Measurements from ENCODE around the gene SIVA1.

Gene SIVA1

GRCh38 chr14:104788161-104788818 is 35.3 kb downstream of the SIVA1 start:
- no peak for DNase-seq (ENCODE audit: low read depth)
- no peak for TF ChIP-seq CTCF (IDR thresholded peaks at IDR 0.05; ENCODE audit: insufficient read depth, low read depth, low read length, missing control alignments)
- H3K4me3 ChIP-seq (ENCODE audit: low read length) = no peak overlapping the region

GRCh38 chr14:104788873-104789663 is 36.1 kb downstream of the SIVA1 start:
- no peak overlapping the region for H3K4me3 ChIP-seq (ENCODE audit: low read length)
- no peak for DNase-seq (ENCODE audit: low read depth)
- no peak for TF ChIP-seq CTCF (IDR thresholded peaks at IDR 0.05; ENCODE audit: insufficient read depth, low read depth, low read length, missing control alignments)

GRCh38 chr14:104789752-104790743 is 37.1 kb downstream of the SIVA1 start:
- DNase-seq (ENCODE audit: low read depth) = no peak
- no peak overlapping the region for H3K4me3 ChIP-seq (ENCODE audit: low read length)
- TF ChIP-seq CTCF (IDR thresholded peaks at IDR 0.05; ENCODE audit: insufficient read depth, low read depth, low read length, missing control alignments) = no peak

- no peak overlapping the region for H3K4me3 ChIP-seq (ENCODE audit: low read length)
- DNase-seq (ENCODE audit: low read depth) = no peak
- no peak for TF ChIP-seq CTCF (IDR thresholded peaks at IDR 0.05; ENCODE audit: insufficient read depth, low read depth, low read length, missing control alignments)
These were observed 38.5 kb downstream of the SIVA1 start for GRCh38 chr14:104791425-104791824.

GRCh38 chr14:104792101-104792884 is 39.3 kb downstream of the SIVA1 start:
- no peak for DNase-seq (ENCODE audit: low read depth)
- TF ChIP-seq CTCF (IDR thresholded peaks at IDR 0.05; ENCODE audit: insufficient read depth, low read depth, low read length, missing control alignments) = no peak
- no peak overlapping the region for H3K4me3 ChIP-seq (ENCODE audit: low read length)

Data from epithelial cell of esophagus (primary cell).